H9 (cell line): Measurements from ENCODE around the gene POLR2M. TPM values are rescaled to one million over a fixed set of nuclear protein-coding genes. Genes with fewer than 3 reads are reported as not detected.

Experiments used
- DNase-seq: peaks from one replicate; pipeline ENCODE4 v3.0.0-alpha.2; 2017
- H2AFZ ChIP-seq: one replicate; pipeline ENCODE4 v1.6.1; 2013; ENCODE audit warnings: mild to moderate bottlenecking, low read length, control low read depth, moderate library complexity
- H2AK5ac ChIP-seq: 2 replicates; pipeline ENCODE4 v1.6.1; 2013; ENCODE audit warnings: low read length, control low read depth, mixed read lengths; ENCODE audit not compliant: insufficient read length
- H2BK120ac ChIP-seq: one replicate; pipeline ENCODE4 v1.6.1; 2013; ENCODE audit warnings: low read depth, mild to moderate bottlenecking, low read length, control low read depth, inconsistent platforms; ENCODE audit not compliant: poor library complexity, severe bottlenecking
- H2BK12ac ChIP-seq: 2 replicates; pipeline ENCODE4 v1.6.1; 2013; ENCODE audit warnings: low read length, control low read depth, mixed read lengths, low read depth; ENCODE audit not compliant: insufficient read length
- H2BK15ac ChIP-seq: 2 replicates; pipeline ENCODE4 v1.6.1; 2013; ENCODE audit warnings: low read depth, low read length, control low read depth
- H2BK20ac ChIP-seq: one replicate; pipeline ENCODE4 v1.6.1; 2013; ENCODE audit warnings: low read depth, mild to moderate bottlenecking, low read length, control low read depth, inconsistent platforms; ENCODE audit not compliant: poor library complexity, severe bottlenecking
- H2BK5ac ChIP-seq: 2 replicates; pipeline ENCODE4 v1.6.1; 2013; ENCODE audit warnings: low read length, control low read depth, mixed read lengths; ENCODE audit not compliant: insufficient read length
- H3K14ac ChIP-seq: 2 replicates; pipeline ENCODE4 v1.6.1; 2013; ENCODE audit warnings: low read length, control low read depth; ENCODE audit not compliant: insufficient read depth
- H3K18ac ChIP-seq: 2 replicates; pipeline ENCODE4 v1.6.1; 2013; ENCODE audit warnings: low read depth, mild to moderate bottlenecking, mixed read lengths, low read length, control low read depth; ENCODE audit not compliant: insufficient read length
- H3K23ac ChIP-seq: 2 replicates; pipeline ENCODE4 v1.6.1; 2013; ENCODE audit warnings: low read length, control low read depth, mixed read lengths, low read depth; ENCODE audit not compliant: insufficient read length
- H3K23me2 ChIP-seq: 2 replicates; pipeline ENCODE4 v1.6.1; 2013; ENCODE audit warnings: low read depth, mild to moderate bottlenecking, mixed read lengths, low read length, control low read depth; ENCODE audit not compliant: insufficient read length, poor library complexity, severe bottlenecking
- H3K27ac ChIP-seq: 2 replicates; pipeline ENCODE4 v1.5.1; 2013; ENCODE audit warnings: low read length, control low read depth, mixed read lengths, low read depth; ENCODE audit not compliant: insufficient read length
- H3K27me3 ChIP-seq: 2 replicates; pipeline ENCODE4 v1.6.1; 2013; ENCODE audit warnings: low read length, control low read depth, inconsistent platforms; ENCODE audit not compliant: insufficient read depth
- H3K4ac ChIP-seq: 2 replicates; pipeline ENCODE4 v1.6.1; 2013; ENCODE audit warnings: low read depth, mild to moderate bottlenecking, control low read depth, inconsistent platforms, low read length, moderate library complexity
- H3K4me1 ChIP-seq: 2 replicates; pipeline ENCODE4 v1.6.1; 2013; ENCODE audit warnings: low read length, control low read depth, inconsistent platforms; ENCODE audit not compliant: insufficient read depth
- H3K4me2 ChIP-seq: 2 replicates; pipeline ENCODE4 v1.6.1; 2013; ENCODE audit warnings: low read length, control low read depth, mixed read lengths; ENCODE audit not compliant: insufficient read length, insufficient read depth
- H3K56ac ChIP-seq: 2 replicates; pipeline ENCODE4 v1.6.1; 2013; ENCODE audit warnings: low read depth, mild to moderate bottlenecking, mixed read lengths, low read length, control low read depth; ENCODE audit not compliant: insufficient read length
- H3K79me1 ChIP-seq: 2 replicates; pipeline ENCODE4 v1.6.1; 2013; ENCODE audit warnings: low read depth, mild to moderate bottlenecking, moderate library complexity, low read length, control low read depth, inconsistent platforms; ENCODE audit not compliant: insufficient read depth, poor library complexity, severe bottlenecking
- H3K79me2 ChIP-seq: 2 replicates; pipeline ENCODE4 v1.6.1; 2013; ENCODE audit warnings: low read length, control low read depth, inconsistent platforms; ENCODE audit not compliant: insufficient read depth
- H3K9ac ChIP-seq: 2 replicates; pipeline ENCODE4 v1.6.1; 2013; ENCODE audit warnings: low read length, control low read depth, mixed read lengths; ENCODE audit not compliant: insufficient read length; ENCODE audit errors: extremely low read depth
- H3K9me3 ChIP-seq: one replicate; pipeline ENCODE4 v1.6.1; 2013; ENCODE audit warnings: low read depth, low read length, inconsistent platforms; ENCODE audit not compliant: control insufficient read depth
- H3T11ph ChIP-seq: one replicate; pipeline ENCODE4 v1.6.1; 2013; ENCODE audit warnings: mild to moderate bottlenecking, low read length, control low read depth, inconsistent platforms
- H4K20me1 ChIP-seq: one replicate; pipeline ENCODE4 v1.6.1; 2013; ENCODE audit not compliant: control insufficient read depth, insufficient read length, insufficient read depth
- H4K5ac ChIP-seq: 2 replicates; pipeline ENCODE4 v1.6.1; 2013; ENCODE audit warnings: low read depth, mild to moderate bottlenecking, mixed read lengths, low read length, control low read depth; ENCODE audit not compliant: insufficient read length
- H4K8ac ChIP-seq: replicated peaks from 2 replicates; pipeline ENCODE4 v1.6.1; 2013; ENCODE audit warnings: low read length, control low read depth, mixed read lengths, low read depth; ENCODE audit not compliant: insufficient read length
- H4K91ac ChIP-seq: 2 replicates; pipeline ENCODE4 v1.6.1; 2013; ENCODE audit warnings: low read depth, mild to moderate bottlenecking, moderate library complexity, mixed read lengths, low read length, control low read depth; ENCODE audit not compliant: insufficient read length
- H3K27ac Mint-ChIP-seq, 3 experiments: 2 replicates in 2 of 3; 3 replicates in 1 of 3; pipeline ENCODE4 v1.8.0; 2020 to 2021; ENCODE audit warnings: mixed read lengths in 3 of 3, mild to moderate bottlenecking in 1 of 3, moderate library complexity in 1 of 3
- H3K27me3 Mint-ChIP-seq: 2 replicates; pipeline ENCODE4 v1.8.0; 2021; ENCODE audit warnings: low read depth, mild to moderate bottlenecking, moderate library complexity, mixed read lengths
- H3K36me3 Mint-ChIP-seq, 3 experiments: 2 replicates in 2 of 3; 3 replicates in 1 of 3; pipeline ENCODE4 v1.8.0; 2020 to 2021; ENCODE audit warnings: low read depth in 3 of 3, mixed read lengths in 3 of 3; ENCODE audit not compliant: insufficient read depth in 1 of 3
- H3K4me1 Mint-ChIP-seq, 2 experiments: 2 replicates each; pipeline ENCODE4 v1.8.0; 2020; ENCODE audit warnings: mixed read lengths in 2 of 2
- H3K4me3 Mint-ChIP-seq, 2 experiments: 2 replicates in 1 of 2; 3 replicates in 1 of 2; pipeline ENCODE4 v1.8.0; 2020 to 2021; ENCODE audit warnings: mild to moderate bottlenecking in 2 of 2, mixed read lengths in 2 of 2, moderate library complexity in 1 of 2
- H3K9me3 Mint-ChIP-seq, 2 experiments: 2 replicates in 1 of 2; 3 replicates in 1 of 2; pipeline ENCODE4 v1.8.0; 2020; ENCODE audit warnings: mild to moderate bottlenecking in 2 of 2, mixed read lengths in 2 of 2, moderate library complexity in 1 of 2
- WGBS: extraction: QIAGEN DNeasy Blood & Tissue Kit; methylation state at CpG from one replicate; pipeline ENCODE4 v1.1.7; 2013; ENCODE audit warnings: missing lambda C conversion rate, low lambda C conversion rate, mixed read lengths; ENCODE audit not compliant: insufficient read length; ENCODE audit errors: extremely low coverage; 5-methylcytosine and 5-hydroxymethylcytosine counted together
- total RNA-seq: library from RNA; stranded (reverse); gene quantifications from 2 replicates; pipeline ENCODE4 v1.2.1, GENCODE V29; 2021
- TF ChIP-seq, protein P1 (sequence below): fragments of 200-600 bp; sonication (generic); conservative IDR thresholded peaks from 3 replicates; pipeline ENCODE4 v1.8.0; 2021; ENCODE audit warnings: antibody characterized with exemption, mild to moderate bottlenecking

POLR2M gene
- total RNA-seq, 1 experiment from 2014 or later: 67.3 TPM

DNA sequence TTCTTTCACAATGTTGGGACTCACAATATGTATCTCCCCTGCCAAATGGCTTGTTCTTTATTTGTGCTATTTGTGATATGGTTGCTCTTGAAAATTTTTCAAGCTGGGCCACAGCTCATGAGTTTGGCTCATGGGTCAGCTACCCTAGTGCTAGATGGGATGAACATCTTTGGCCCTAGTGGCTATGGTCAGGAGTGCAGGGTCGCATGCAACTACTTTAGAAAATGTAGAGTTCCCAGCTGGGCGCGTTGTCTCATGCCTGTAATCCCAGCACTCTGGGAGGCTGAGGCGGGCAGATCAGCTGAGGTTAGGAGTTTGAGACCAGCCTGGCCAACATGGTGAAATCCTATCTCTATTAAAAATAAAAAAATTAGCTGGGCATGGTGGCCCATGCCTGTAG lies 55.8 kb downstream of the POLR2M start:
- no peaks in the 10 kb centered on the region for H3K9me3 Mint-ChIP-seq
- no peak overlapping the region for H3K23ac ChIP-seq
- H3K27ac Mint-ChIP-seq: no peak overlapping the region

More for the DNA sequence above, 55.8 kb downstream of the POLR2M start:
- Histone ChIP-seq H3K79me2 (no peaks in the 10 kb centered on the region), H3K4me1 (no peaks in the 10 kb centered on the region), H3K79me1 (no peaks in the 10 kb centered on the region), H3K27me3 (no peaks in the 10 kb centered on the region), H2BK15ac (no peak overlapping the region), H4K91ac (no peak overlapping the region), H4K8ac (no peak overlapping the region), H2BK5ac (no peak overlapping the region), H3K14ac (no peak overlapping the region), H4K5ac (no peak overlapping the region), H2AFZ (no peak overlapping the region), H2BK12ac (no peak overlapping the region), H3K18ac (no peak overlapping the region), H2BK120ac (no peak overlapping the region), H2AK5ac (no peak overlapping the region), H2BK20ac (no peak overlapping the region), H3K9ac (no peak overlapping the region), H4K20me1 (no peaks in the 10 kb centered on the region), H3K9me3 (no peaks in the 10 kb centered on the region), H3K27ac (no peak overlapping the region), H3K23me2 (no peaks in the 10 kb centered on the region), H3K56ac (no peak overlapping the region), H3T11ph (no peak overlapping the region), H3K4me2 (no peak overlapping the region), H3K4ac (no peak overlapping the region)
- Mint-ChIP-seq H3K4me3 (no peak overlapping the region), H3K36me3 (no peaks in the 10 kb centered on the region; a peak in 2 of 7 replicates), H3K27me3 (no peaks in the 10 kb centered on the region), H3K4me1 (no peaks in the 10 kb centered on the region)
- WGBS: no CpG with 5 or more reads among the region's 4 CpGs
- DNase-seq: no peak
- TF ChIP-seq, protein P1, sequence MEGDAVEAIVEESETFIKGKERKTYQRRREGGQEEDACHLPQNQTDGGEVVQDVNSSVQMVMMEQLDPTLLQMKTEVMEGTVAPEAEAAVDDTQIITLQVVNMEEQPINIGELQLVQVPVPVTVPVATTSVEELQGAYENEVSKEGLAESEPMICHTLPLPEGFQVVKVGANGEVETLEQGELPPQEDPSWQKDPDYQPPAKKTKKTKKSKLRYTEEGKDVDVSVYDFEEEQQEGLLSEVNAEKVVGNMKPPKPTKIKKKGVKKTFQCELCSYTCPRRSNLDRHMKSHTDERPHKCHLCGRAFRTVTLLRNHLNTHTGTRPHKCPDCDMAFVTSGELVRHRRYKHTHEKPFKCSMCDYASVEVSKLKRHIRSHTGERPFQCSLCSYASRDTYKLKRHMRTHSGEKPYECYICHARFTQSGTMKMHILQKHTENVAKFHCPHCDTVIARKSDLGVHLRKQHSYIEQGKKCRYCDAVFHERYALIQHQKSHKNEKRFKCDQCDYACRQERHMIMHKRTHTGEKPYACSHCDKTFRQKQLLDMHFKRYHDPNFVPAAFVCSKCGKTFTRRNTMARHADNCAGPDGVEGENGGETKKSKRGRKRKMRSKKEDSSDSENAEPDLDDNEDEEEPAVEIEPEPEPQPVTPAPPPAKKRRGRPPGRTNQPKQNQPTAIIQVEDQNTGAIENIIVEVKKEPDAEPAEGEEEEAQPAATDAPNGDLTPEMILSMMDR: peak; percentile 44; the same call in 2 of the 3 replicates
